ENCODE measurements around the gene SYNE2.

The SYNE2 gene

GRCh38 chr14:63918411-63918810 lies 65.6 kb downstream of the SYNE2 start:
- peaks cover 87% of the 10 kb centered on the region for H3K36me3 ChIP-seq (ENCODE audit: control insufficient read depth, low read length)
- peaks cover 2% of the 10 kb centered on the region for H3F3A ChIP-seq (ENCODE audit: control insufficient read depth, insufficient read depth)
- no peak overlapping the region for H3K27ac ChIP-seq (ENCODE audit: low read depth, low read length)
- peaks cover 99% of the 10 kb centered on the region for H3K79me2 ChIP-seq (ENCODE audit: control insufficient read depth, low read length)
- peaks cover 5% of the 10 kb centered on the region; the same call in 1 of the 2 replicates for H3K9me3 ChIP-seq (ENCODE audit: control insufficient read depth, insufficient read depth, low read length)
- H3K4me3 ChIP-seq (ENCODE audit: low read length), result no peak overlapping the region
- H3K9me2 ChIP-seq (replicated peaks; ENCODE audit: control insufficient read depth, low read length), result no peaks in the 10 kb centered on the region
- H4K20me1 ChIP-seq (ENCODE audit: control insufficient read depth, insufficient read depth, low read depth, low read length), result peaks cover 6% of the 10 kb centered on the region; the same call in 1 of the 2 replicates
- H3K4me1 ChIP-seq (ENCODE audit: control insufficient read depth, low read length), result peaks cover 27% of the 10 kb centered on the region
- no peaks in the 10 kb centered on the region for H3K27me3 ChIP-seq (ENCODE audit: control insufficient read depth, low read length)
- TF ChIP-seq, protein P1, sequence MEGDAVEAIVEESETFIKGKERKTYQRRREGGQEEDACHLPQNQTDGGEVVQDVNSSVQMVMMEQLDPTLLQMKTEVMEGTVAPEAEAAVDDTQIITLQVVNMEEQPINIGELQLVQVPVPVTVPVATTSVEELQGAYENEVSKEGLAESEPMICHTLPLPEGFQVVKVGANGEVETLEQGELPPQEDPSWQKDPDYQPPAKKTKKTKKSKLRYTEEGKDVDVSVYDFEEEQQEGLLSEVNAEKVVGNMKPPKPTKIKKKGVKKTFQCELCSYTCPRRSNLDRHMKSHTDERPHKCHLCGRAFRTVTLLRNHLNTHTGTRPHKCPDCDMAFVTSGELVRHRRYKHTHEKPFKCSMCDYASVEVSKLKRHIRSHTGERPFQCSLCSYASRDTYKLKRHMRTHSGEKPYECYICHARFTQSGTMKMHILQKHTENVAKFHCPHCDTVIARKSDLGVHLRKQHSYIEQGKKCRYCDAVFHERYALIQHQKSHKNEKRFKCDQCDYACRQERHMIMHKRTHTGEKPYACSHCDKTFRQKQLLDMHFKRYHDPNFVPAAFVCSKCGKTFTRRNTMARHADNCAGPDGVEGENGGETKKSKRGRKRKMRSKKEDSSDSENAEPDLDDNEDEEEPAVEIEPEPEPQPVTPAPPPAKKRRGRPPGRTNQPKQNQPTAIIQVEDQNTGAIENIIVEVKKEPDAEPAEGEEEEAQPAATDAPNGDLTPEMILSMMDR (IDR thresholded peaks at IDR 0.05; ENCODE audit: low read depth, low read length, poor library complexity, severe bottlenecking), result no peak
- no peak for TF ChIP-seq EZH2phosphoT487 (IDR thresholded peaks at IDR 0.05; ENCODE audit: borderline replicate concordance, low read length)
- no peak overlapping the region for H3K4me2 ChIP-seq (ENCODE audit: low read length)

DNA sequence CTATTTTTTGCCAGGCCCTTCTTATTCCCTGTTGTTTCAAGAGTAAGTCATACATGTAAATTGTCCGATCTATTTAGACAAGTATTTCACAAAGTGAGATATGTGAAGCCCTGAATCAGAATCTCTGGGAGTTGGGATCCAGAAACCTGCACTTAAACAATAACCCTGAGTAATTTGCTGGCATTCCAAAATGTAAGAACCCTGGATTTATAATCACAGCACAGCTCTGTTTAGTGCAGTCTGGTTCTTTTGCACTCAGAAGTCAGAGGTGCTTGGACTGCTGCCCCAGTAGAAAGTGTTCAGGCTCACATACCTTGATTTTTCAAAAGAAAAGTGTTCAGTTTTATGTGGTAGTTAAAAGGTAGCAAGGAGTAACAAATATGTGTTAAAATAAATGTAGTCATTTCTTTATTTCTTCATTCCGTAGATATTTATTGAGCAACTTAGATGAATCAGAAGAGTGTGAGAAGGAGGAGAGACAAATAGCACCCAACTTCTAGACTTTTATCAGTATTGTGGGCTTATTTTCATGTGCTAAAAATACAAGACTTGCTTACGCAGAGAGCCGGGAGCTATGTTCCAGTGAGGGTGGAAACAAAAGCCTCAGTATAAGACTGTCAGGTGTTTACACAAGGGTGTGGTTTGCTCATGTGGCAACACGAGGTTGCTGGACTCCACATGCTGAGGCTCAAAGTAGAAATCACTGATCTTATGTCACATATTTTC lies 70.1 kb downstream of the SYNE2 start:
- Histone ChIP-seq H3K4me3 (ENCODE audit: low read length) (no peak overlapping the region), H3K36me3 (ENCODE audit: control insufficient read depth, low read length) (peaks cover 91% of the 10 kb centered on the region), H3F3A (ENCODE audit: control insufficient read depth, insufficient read depth) (0 out of 2 replicates have a peak, but pooled peaks cover 2% of the 10 kb centered on the region), H3K9me3 (ENCODE audit: control insufficient read depth, insufficient read depth, low read length) (peaks cover 5% of the 10 kb centered on the region; the same call in 1 of the 2 replicates), H3K27me3 (ENCODE audit: control insufficient read depth, low read length) (no peaks in the 10 kb centered on the region), H3K79me2 (ENCODE audit: control insufficient read depth, low read length) (peaks cover 100% of the 10 kb centered on the region), H4K20me1 (ENCODE audit: control insufficient read depth, insufficient read depth, low read depth, low read length) (peaks cover 7% of the 10 kb centered on the region), H3K9me2 (replicated peaks; ENCODE audit: control insufficient read depth, low read length) (no peaks in the 10 kb centered on the region), H3K4me2 (ENCODE audit: low read length) (no peak overlapping the region), H3K27ac (ENCODE audit: low read depth, low read length) (no peak overlapping the region), H3K4me1 (ENCODE audit: control insufficient read depth, low read length) (peaks cover 3% of the 10 kb centered on the region; the same call in 1 of the 2 replicates)
- TF ChIP-seq, protein P1 (IDR thresholded peaks at IDR 0.05; ENCODE audit: low read depth, low read length, poor library complexity, severe bottlenecking), result no peak
- TF ChIP-seq EZH2phosphoT487 (IDR thresholded peaks at IDR 0.05; ENCODE audit: borderline replicate concordance, low read length), result no peak

- Histone ChIP-seq H3K27ac (ENCODE audit: low read depth, low read length) (no peak overlapping the region), H3K9me2 (replicated peaks; ENCODE audit: control insufficient read depth, low read length) (no peaks in the 10 kb centered on the region), H3K4me1 (ENCODE audit: control insufficient read depth, low read length) (peaks cover 3% of the 10 kb centered on the region; the same call in 1 of the 2 replicates), H3K4me3 (ENCODE audit: low read length) (no peak overlapping the region), H3K27me3 (ENCODE audit: control insufficient read depth, low read length) (no peaks in the 10 kb centered on the region), H3K4me2 (ENCODE audit: low read length) (no peak overlapping the region), H3F3A (ENCODE audit: control insufficient read depth, insufficient read depth) (0 out of 2 replicates have a peak, but pooled peaks cover 2% of the 10 kb centered on the region), H3K9me3 (ENCODE audit: control insufficient read depth, insufficient read depth, low read length) (peaks cover 5% of the 10 kb centered on the region; the same call in 1 of the 2 replicates), H3K36me3 (ENCODE audit: control insufficient read depth, low read length) (peaks cover 86% of the 10 kb centered on the region), H4K20me1 (ENCODE audit: control insufficient read depth, insufficient read depth, low read depth, low read length) (peaks cover 7% of the 10 kb centered on the region), H3K79me2 (ENCODE audit: control insufficient read depth, low read length) (peaks cover 100% of the 10 kb centered on the region)
- TF ChIP-seq, protein P1 (IDR thresholded peaks at IDR 0.05; ENCODE audit: low read depth, low read length, poor library complexity, severe bottlenecking), result no peak
- no peak for TF ChIP-seq EZH2phosphoT487 (IDR thresholded peaks at IDR 0.05; ENCODE audit: borderline replicate concordance, low read length)
These were observed 70.6 kb downstream of the SYNE2 start for GRCh38 chr14:63923422-63923752.
